IPS-NIHi11 (cell line): Measurements from ENCODE around the gene BSPRY.

ENCODE experiments used
- DNase-seq: peaks from one replicate; pipeline ENCODE4 v3.0.0; 2012; ENCODE audit warnings: mixed read lengths, low spot score

Gene BSPRY

DNA sequence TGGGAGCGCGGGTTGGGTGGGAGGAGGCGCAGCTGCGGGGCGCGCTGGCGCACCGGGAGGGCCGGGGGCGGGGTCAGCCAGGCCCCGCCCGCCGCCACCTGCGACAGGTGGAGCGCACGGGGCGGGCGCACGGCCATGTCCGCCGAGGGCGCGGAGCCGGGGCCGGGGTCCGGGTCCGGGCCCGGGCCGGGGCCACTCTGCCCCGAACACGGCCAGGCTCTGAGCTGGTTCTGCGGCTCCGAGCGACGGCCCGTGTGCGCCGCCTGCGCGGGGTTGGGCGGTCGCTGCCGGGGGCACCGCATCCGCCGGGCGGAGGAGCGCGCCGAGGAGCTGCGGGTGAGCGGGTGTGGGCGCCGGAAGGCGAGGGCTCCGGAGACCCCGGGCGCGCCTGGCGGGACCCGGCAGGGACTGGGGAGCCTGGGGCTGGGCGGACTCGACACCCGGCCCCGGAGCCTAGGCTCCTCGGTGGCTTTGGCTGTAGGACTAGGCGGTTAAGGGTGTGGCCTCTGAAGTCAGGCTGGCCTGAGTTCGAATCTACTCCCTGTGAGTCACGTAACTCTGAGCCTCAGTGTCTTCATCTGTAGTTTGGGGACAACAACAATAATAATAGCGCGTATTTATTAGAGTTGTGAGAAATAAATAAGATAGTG lies at the start of gene BSPRY:
Gene BSPRY, plus strand, starts transcription at position 97 of the 650 bp plus-strand sequence. Its CDS starts 39 bp downstream, at position 136.
- peak; percentile 93 for DNase-seq

DNA sequence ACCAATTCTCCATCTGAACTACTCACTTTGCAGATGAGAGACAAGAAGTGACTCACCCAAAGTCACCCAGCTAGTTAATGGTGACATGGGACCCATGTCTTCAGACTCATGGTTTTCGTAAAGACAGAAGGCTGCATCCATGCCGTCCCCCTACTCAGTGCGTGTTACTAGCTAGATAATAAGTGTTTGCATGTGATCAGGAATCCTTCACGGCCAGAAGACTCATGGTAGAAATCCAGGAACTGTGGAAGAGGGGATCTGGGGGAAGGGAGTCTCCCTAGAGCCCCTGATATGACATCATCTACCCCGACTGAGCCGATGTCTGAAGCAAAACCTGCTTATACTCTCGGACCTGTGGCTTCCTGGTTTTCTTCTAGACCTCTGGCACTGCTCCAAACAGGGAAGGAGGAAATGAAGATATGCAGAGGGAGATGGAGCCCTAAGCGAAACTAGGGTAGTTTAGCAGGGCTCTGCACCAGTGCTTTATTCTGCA lies 49.5 kb upstream of the BSPRY start:
- DNase-seq: no peak

DNA sequence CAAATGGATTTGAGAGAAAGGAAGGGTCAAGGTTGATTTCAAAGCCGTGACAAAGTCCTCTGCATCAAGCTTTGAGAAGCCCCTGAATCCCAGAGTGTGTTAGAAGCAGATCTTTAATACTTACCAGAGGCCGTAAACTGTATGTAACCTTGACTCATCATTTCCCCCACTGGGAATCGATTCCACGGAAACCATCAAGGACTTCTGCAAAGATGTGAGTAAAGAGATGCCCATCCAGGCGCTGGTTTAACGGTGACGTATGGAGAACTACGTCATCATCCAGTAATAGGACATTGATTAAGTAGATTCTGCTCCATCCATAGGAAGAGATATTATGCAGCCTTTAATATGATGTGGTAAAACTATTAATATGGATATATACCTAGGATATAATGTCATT lies 47.8 kb upstream of the BSPRY start:
- no peak for DNase-seq

DNA sequence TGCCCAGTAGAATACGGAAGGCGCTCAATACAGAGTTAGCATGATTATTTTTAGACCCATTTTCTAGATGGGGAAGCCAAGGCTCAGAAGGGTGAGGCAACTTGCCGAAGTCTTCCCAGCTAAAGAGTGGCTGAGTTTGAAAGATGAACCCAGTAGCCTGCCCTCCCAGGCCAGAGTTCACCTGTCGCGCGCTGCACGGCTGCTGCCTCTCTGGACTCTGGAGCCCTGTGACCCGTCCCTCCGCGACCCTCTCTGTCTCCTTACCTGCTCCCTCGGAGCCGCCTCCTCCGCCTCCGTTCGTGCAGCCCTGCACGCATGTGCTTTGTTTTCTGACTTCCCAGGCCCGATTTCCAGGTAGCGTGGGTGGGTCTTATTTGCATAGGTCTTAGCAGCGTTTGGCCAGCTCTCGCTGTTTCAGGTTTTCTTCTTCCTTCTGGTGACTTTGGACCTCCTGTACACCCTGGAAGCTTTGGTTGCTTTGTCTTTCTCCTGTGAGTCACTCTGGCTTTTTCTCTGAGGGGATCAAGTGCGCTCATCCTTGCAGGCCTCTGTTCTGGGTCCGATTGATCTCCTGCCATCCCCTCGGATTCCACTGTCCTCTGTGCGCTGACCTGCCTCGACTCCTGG lies 46.4 kb upstream of the BSPRY start, which contains the start of gene RNF183:
Gene RNF183, minus strand, starts transcription at position 585 of the 627 bp plus-strand sequence. CDS start 5,192 bp downstream, outside the sequence.
- no peak for DNase-seq

DNA sequence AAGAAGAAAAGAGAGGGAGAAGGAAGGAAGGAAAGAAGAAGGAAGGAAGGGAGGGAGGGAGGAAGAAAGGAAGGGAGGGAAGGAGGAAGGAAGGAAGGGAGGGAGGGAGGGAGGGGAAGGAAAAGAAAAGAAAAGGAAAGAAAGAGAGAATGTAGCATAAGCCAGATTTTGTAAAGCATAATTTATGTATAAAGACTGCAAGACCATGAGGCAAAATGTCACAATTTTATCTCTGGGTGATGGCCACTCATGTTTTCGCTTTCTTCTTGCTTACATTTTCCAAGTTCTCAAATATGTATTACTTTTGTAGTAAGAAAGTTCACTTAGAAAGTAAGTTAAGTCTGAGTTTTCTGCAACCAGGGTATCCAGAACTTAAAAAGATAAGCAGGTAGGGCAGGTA lies 42.8 kb upstream of the BSPRY start:
- no peak for DNase-seq

DNA sequence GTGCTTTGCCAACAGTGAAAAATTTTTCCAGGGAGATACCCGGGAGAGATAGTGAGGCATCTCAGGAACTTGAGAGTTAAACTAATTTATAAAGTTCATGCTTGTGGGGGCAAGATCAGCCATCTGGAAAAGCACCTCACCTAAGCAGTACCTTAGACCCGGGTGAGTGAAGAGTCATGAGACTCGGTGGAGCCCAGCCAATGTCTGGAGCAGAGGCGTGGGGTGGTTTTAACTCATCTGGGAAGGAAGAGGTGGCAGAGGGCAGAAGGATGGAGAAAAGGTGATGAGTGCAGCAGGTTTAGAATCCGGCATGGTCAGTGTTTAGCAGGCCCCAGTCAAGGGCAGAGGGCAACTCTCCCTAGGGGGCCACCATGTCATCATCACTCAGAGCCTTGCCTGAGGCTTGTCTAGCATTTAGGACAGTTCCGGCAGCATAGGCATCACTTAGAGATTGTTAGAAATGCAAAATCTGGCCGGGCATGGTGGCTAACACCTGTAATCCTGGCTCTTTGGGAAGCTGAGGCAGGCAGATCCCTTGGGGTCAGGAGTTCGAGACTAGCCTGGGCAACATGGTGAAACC lies 41.9 kb upstream of the BSPRY start:
- no peak for DNase-seq

DNA sequence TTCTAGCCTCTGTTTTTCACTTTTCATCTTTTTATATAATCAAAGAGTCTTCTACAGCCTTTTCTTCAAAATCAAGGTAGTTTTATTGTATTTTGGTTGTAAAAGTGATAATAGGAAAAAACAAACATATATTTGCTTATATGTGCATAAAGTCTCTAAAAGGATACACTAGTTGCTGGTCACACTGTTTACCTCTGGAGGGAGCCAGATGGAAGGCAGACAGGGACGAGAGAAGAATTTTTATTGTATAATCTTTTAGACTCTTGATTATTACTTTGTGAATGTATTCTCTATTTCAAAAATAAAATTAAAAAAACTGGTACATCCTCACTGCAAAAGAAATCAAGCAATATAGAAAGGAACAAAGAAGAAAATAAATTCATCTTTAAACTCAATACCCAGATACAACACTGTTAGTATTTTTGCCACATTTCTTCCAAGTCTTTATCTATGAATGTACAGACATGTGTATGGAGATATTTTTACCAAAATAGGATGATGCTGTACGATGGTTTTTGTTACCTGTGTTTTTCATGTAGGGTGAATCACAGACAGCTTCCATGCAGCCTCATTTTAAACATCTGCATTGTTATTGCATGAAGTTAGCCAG lies 40.0 kb upstream of the BSPRY start:
- DNase-seq: peak; percentile 36

DNA sequence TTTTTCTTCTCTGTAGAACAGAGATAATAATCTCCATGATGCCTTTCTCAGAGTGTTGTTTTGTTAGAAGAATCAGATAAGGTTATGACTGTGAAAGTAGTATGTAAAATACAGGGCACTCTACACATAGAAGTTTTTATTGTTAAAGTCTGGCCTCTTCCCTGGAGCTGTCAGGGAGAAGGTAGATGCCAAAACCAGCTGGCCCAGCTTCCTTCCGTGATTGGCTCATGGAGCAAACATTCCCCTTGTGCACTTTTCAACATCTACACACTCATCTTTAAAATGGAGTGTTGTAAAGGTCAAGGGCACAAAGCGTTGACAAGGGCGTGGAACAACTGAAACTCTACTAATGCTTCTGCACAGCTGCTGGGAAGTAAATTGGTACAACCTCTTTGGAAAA lies 38.8 kb upstream of the BSPRY start:
- DNase-seq: no peak

DNA sequence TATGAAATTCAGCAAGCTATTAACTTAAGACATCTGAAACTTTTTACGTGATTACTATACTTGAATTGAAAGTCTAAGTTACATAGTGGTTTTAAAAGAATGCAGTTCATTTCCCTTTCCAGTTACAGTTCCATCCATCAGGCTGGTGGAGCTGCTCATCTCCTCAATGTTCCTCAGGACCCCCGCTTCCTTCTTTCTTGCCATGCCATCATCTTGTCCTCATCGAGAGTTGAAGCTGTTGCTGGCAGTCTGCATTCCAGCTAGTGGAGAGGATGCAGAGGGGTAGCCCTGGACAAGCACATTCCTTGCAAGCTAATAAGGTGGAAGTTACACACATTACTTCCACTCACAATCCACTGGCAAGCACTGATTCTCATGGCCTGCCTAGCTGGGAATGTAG lies 37.4 kb upstream of the BSPRY start:
- DNase-seq: no peak

DNA sequence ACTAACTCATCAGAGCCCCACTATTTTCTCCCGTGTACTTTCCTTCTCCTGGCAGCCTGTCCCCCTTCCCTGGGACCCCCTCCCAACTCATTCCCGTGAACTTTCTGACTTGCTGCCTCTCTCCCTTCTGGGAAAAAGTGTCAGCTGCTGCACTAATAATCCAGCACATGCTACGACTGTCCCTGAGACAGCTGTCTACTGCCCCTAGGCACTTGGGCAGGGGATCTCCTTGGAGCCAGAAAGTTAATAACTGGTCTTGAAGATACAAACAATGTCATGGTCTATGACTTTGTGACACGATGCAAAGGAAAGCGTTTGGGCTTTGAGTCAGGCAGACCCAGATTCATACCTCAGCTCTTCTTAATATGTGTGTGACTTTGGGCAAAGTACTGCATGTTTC lies 36.1 kb upstream of the BSPRY start:
- no peak for DNase-seq

DNA sequence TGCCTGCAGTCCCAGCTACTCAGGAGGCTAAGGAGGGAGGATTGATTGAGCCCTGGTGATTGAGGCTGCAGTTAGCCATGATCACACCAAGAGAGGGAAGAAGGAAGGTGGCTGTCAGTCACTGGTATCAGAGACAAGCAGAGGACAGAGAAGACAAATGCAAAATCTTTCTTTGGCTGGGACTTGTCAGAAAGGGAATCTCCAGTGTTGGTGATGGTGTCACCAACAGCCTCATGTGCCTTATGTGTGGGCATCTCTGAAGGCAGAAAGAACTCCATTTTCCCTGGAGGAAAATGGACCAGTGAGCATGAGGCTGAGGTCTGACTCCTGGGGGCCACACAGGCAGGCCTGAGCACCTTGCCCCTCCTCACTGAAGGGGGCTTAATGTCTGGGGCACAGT lies 34.1 kb upstream of the BSPRY start:
- DNase-seq: no peak

DNA sequence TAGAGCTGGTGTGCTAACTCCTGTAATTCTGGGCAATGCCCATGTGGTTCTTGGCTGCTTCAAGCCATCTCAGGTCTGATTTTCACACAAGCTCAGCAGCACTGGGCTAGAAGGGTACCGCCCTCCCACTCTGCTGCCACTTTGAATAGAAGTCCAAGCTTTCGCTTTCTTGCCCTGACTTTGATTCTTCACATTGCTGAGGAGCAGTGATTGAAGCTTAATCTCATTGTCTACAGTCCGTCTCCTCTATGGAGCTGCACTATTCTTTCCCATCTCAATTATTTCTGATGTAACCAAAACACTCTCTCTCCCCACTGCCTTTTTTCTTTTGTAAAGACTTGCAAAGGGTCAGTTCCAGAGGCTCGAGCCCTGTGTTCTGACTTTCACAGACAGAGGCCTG lies 33.3 kb upstream of the BSPRY start:
- no peak for DNase-seq

DNA sequence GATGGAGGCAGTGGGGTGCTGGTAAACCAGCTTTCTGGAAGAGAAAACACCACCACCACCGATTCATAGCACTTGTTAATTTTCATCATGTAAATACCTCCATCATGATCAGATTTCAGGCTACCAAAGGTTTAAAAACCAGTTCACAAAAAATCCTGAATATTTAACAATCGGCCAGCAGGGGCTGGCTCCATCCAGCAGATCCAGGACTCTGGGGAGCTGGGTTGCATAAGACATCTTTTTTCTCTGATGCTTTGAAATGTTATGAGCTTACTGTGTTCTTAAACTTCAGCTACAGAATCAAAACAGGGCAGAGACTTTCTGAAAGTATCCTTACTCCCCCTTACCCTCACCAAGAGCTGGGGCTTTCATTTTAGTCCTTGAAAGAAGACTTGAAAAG lies 31.6 kb upstream of the BSPRY start:
- no peak for DNase-seq

DNA sequence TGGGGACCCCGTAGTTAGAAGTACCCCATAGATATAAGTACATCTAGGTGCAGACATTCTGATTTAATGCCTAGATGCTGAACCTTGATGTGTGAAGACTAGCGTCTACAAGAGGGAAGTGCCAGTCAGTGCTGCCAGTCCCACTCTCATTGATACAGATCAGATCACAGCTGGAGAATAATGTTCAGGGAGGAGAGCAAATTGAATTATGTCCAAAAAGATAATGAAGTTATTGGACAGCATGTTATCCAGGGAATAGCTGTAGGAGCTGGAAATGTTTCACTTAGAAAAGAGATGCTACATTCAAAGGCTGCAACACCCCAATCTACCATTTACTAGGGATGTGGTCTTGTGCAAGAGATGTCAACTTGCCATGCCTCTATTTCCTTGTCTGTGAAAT lies 30.3 kb upstream of the BSPRY start:
- DNase-seq: no peak

DNA sequence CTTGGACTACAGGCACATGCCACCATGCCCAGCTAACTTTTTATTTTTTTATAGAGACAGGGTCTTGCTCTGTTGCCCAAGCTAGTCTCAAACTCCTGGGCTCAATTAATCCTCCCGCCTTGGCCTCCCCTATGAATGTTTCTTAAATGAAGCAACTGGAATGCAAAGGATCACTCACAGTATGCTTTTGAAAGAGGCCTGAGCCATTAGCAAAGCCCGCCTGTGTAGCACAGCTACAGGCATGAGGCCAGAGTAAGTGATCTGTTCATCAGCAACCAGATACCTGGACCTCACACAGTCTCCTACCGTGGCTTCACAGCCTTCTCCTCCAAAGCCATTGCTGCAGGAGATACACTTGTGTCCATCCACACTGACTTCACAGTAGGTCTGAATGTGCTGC lies 29.3 kb upstream of the BSPRY start:
- no peak for DNase-seq

DNA sequence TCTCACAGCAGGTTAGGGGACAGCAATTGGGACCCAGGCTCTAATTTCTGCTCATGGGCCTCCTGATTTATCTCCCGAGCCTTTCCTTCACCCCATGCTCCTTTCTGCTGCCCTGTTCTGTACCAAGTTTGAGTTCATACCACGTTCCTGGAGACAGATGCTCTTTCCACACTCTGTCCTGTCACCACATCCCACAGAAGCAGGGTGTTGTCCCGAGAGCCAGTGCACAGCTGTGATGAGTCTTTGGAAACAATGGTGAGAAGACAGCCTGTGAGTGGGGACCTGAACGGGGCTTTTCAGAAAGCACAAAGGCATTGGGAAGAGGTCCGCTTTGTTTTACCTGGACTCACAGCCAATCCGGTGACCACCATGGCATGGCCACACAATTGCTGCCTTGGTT lies 26.7 kb upstream of the BSPRY start:
- DNase-seq: no peak

DNA sequence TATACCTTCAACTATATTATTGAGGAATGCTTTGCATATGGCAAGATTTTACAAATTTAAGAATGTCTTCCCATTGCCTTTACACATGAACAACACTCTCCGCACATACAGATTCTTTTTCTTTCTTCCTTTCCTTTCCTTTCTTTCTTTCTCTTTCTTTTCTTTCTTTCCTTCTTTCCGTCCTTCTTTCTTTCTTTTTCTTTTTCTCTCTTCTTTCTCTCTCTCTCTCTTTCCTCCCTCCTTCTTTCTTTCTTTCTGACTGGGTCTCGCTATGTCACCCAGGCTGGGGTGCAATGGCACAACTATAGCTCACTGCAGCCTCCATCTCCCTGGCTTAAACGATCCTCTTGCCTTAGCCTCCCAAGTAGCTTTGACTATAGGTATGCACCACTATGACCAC lies 23.1 kb upstream of the BSPRY start:
- no peak for DNase-seq

DNA sequence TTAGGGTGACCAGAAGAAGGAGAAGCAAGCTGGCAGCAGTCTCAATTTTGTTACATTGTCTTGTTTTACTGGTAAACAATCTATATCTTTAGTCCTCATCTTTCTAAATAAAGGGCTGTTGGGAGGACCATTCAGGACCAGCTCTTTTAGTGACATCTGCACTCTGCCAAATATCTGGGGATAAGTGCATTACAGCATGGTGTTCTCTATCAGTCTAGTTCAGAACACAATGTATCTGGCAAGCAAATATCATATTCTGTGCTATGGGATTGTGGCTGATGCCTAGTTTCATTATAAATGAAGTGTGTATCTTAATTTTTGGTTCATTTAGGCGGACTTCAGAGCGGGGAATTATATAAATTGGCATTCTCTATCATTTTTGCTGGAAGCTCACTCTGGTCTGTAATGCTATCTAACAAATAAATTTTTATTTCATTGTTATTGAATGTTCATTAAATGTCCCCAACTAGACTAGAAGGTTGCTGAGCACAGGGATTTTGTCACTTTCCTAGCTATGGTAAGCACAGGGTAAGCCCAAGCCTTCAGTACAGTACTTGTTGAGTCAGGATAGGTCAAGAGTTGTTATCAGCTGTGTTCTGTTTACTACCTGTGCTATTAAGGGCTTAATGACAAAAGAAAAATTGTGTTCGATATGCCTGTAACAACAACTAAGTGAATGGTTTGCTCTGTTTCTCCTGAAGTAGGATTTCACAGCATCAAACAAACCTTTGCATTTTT lies 21.1 kb upstream of the BSPRY start:
- DNase-seq: no peak

DNA sequence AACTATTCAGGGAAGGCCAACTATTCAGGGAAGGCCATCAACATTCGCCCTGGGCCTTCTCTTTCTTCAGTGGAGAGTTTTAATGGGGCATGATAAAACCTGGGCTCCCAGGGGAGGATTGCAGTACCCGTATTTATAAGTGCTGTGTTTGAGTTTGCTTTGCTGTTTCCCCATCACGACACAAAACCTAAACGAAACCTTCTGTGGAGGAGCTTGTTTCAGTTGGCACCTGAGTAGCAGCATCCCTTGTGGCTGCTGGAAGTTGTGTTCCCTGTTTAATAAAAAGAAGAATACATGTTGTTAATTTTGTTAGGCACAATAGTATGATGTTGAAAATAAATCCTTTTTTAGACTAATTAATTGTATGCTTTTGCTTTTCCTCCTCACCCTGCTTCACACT lies 17.6 kb upstream of the BSPRY start:
- DNase-seq: no peak

DNA sequence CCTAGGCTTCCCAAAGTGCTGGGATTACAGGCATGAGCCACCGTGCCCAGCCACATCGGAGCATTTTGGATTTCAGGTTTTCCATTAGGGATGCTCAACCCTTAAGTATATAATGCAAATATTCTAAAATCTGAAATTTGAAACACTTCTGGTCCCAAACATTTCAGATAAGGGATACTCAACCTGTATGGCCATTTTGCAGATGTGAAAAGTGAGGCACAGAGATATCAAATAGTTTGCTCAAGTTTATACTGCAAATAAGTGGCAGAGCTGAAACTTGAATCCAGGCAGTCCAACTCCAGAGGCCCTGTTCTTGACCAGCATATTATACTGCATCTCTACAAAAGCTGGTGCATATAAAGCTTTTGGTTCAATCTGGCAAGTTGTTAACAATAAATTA lies 11.6 kb upstream of the BSPRY start:
- no peak for DNase-seq

DNA sequence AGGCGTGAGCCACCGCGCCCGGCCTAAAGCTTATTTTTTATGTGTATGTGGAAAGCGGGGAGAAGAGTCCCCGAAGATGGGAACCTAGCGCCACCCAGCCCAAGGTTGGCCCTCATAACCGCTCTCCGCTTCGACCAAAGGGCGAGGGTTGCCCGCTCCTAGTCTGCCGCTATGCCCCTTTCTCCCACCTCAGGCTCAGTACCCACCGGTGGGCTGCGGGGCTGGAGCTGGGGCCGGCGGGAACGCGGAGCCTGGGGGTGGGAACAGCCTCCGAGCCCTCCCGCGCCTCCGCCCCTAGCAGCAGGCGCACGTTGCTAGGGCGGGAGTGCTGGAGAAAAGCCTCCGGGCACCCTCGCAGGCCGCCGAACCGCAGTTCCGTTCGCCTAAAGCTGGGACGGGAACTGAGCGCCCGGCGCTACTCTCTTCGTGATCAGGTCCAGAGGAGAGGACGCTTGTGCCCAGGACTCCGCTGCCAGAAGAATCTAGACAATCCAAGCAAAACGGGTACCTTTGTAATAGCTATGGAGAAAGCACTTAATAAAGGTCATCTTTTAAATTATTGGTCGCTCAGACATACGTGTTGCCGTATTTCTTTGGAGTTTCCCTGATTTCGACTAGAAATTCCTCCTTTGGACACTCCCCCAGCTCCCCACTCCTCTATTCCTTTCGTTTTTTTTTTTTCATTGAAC lies 9.2 kb upstream of the BSPRY start, which contains the start of gene WDR31:
Gene WDR31, minus strand, starts transcription at position 265 of the 689 bp plus-strand sequence. CDS start 8,253 bp downstream, outside the sequence.
- peak; percentile 95 for DNase-seq
